Natural killer cell treated with Interleukin-12 subunit alpha and Interleukin-12 subunit beta and Interleukin-15 and Interleukin-18, amount 100 ng/mL, for 72 hours (primary cell): Measurements from ENCODE around the gene PSMB10. TPM values are rescaled to one million over a fixed set of nuclear protein-coding genes. Genes with fewer than 3 reads are reported as not detected.

Source experiments
- ATAC-seq, 2 donors: fragments of 150-1000 bp; cut with Tn5 transposase in 1 of 2; sonication (Bioruptor Pico), chemical (Tn5 transposase) in 1 of 2; 2 replicates each; pipeline ENCODE4 v1.10.0; 2021
- DNase-seq: peaks from one replicate; pipeline ENCODE4 v3.0.0; 2022; ENCODE audit warnings: low spot score
- H3K27ac Mint-ChIP-seq, 2 donors: 1 replicate in 1 of 2; 2 replicates in 1 of 2; pipeline ENCODE4 v1.8.0; 2022; ENCODE audit warnings: mixed read lengths in 2 of 2, mild to moderate bottlenecking in 1 of 2, moderate library complexity in 1 of 2
- H3K27me3 Mint-ChIP-seq, 2 donors: 1 replicate in 1 of 2; 2 replicates in 1 of 2; pipeline ENCODE4 v1.8.0; 2022; ENCODE audit warnings: mixed read lengths in 2 of 2
- H3K36me3 Mint-ChIP-seq: one replicate; pipeline ENCODE4 v1.8.0; 2022; ENCODE audit warnings: mixed read lengths
- H3K4me1 Mint-ChIP-seq, 2 donors: 1 replicate in 1 of 2; 2 replicates in 1 of 2; pipeline ENCODE4 v1.8.0; 2022; ENCODE audit warnings: low read depth in 2 of 2, mixed read lengths in 2 of 2, mild to moderate bottlenecking in 1 of 2
- H3K4me3 Mint-ChIP-seq: one replicate; pipeline ENCODE4 v1.8.0; 2022; ENCODE audit warnings: mixed read lengths
- H3K9me3 Mint-ChIP-seq: 2 replicates; pipeline ENCODE4 v1.8.0; 2022; ENCODE audit warnings: mixed read lengths
- total RNA-seq, 2 donors: library from RNA; stranded (reverse); gene quantifications; one replicate each; pipeline ENCODE4 v1.2.3, GENCODE V29; 2022

PSMB10 gene
- total RNA-seq, 2 donors from 2014 or later: 259 to 316 TPM

- H3K9me3 Mint-ChIP-seq: no peaks in the 10 kb centered on the region
These were observed 5.9 kb downstream of the PSMB10 start for GRCh38 chr16:67930678-67931211.

GRCh38 chr16:67930191-67930590 lies 6.5 kb downstream of the PSMB10 start:
- Mint-ChIP-seq H3K36me3 (peaks cover 3% of the 10 kb centered on the region), H3K9me3 (no peaks in the 10 kb centered on the region), H3K4me1 (peaks cover 10 to 13% of the 10 kb centered on the region in 2 donors), H3K4me3 (no peak overlapping the region), H3K27ac (no peak overlapping the region), H3K27me3 (no peaks in the 10 kb centered on the region)
- DNase-seq (no peak), ATAC-seq (no peak)

More at GRCh38 chr16:67930678-67931211, 5.9 kb downstream of the PSMB10 start:
- Mint-ChIP-seq H3K4me3 (no peak overlapping the region), H3K27ac (no peak overlapping the region), H3K36me3 (peaks cover 9% of the 10 kb centered on the region), H3K4me1 (peaks cover 16 to 19% of the 10 kb centered on the region in 2 donors), H3K27me3 (no peaks in the 10 kb centered on the region)
- DNase-seq (no peak), ATAC-seq (no peak)

- Mint-ChIP-seq H3K36me3 (no peaks in the 10 kb centered on the region), H3K27me3 (no peaks in the 10 kb centered on the region), H3K27ac (no peak overlapping the region), H3K9me3 (no peaks in the 10 kb centered on the region), H3K4me1 (peaks cover 1 to 9% of the 10 kb centered on the region in 2 donors), H3K4me3 (no peak overlapping the region)
- DNase-seq (peak; percentile 77), ATAC-seq (peak; percentile 71)
These were observed 7.9 kb downstream of the PSMB10 start for GRCh38 chr16:67928561-67929364.

- H3K27me3 Mint-ChIP-seq: no peaks in the 10 kb centered on the region
- H3K36me3 Mint-ChIP-seq: no peaks in the 10 kb centered on the region
- no peak overlapping the region for H3K4me3 Mint-ChIP-seq
- ATAC-seq: no peak
- no peaks in the 10 kb centered on the region for H3K9me3 Mint-ChIP-seq
- peaks cover 0 to 9% of the 10 kb centered on the region in 2 donors for H3K4me1 Mint-ChIP-seq
- DNase-seq: no peak
- no peak overlapping the region for H3K27ac Mint-ChIP-seq
These were observed 8.5 kb downstream of the PSMB10 start for GRCh38 chr16:67928147-67928546.

- ATAC-seq (no peak), DNase-seq (no peak)
- Mint-ChIP-seq H3K27me3 (no peaks in the 10 kb centered on the region), H3K9me3 (no peaks in the 10 kb centered on the region), H3K4me1 (peaks cover 0 to 10% of the 10 kb centered on the region in 2 donors), H3K36me3 (no peaks in the 10 kb centered on the region), H3K4me3 (no peak overlapping the region), H3K27ac (no peak overlapping the region)
These were observed 9.3 kb downstream of the PSMB10 start for GRCh38 chr16:67927131-67927941.

GRCh38 chr16:67926181-67926750 lies 10.4 kb downstream of the PSMB10 start:
- DNase-seq (no peak), ATAC-seq (no peak)
- no peaks in the 10 kb centered on the region for H3K27me3 Mint-ChIP-seq
- H3K27ac Mint-ChIP-seq: peak overlapping the region in 1 of 2 donors; percentile 39
- no peak overlapping the region for H3K4me3 Mint-ChIP-seq
- no peaks in the 10 kb centered on the region for H3K36me3 Mint-ChIP-seq
- peaks cover 0 to 12% of the 10 kb centered on the region in 2 donors for H3K4me1 Mint-ChIP-seq
- no peaks in the 10 kb centered on the region for H3K9me3 Mint-ChIP-seq

- Mint-ChIP-seq H3K36me3 (no peaks in the 10 kb centered on the region), H3K9me3 (no peaks in the 10 kb centered on the region), H3K27me3 (no peaks in the 10 kb centered on the region), H3K4me3 (no peak overlapping the region), H3K27ac (no peak overlapping the region), H3K4me1 (peaks cover 0 to 12% of the 10 kb centered on the region in 2 donors)
- DNase-seq (no peak), ATAC-seq (peak in 1 of 2 donors; percentile 3)
These were observed 12.3 kb downstream of the PSMB10 start for GRCh38 chr16:67924140-67924906.

GRCh38 chr16:67923414-67924116 lies 13.1 kb downstream of the PSMB10 start:
- Mint-ChIP-seq H3K9me3 (no peaks in the 10 kb centered on the region), H3K4me1 (peaks cover 0 to 12% of the 10 kb centered on the region in 2 donors), H3K27ac (peak overlapping the region in 1 of 2 donors; percentile 23), H3K4me3 (no peak overlapping the region), H3K27me3 (no peaks in the 10 kb centered on the region), H3K36me3 (no peaks in the 10 kb centered on the region)
- DNase-seq (no peak), ATAC-seq (no peak)

- ATAC-seq (no peak), DNase-seq (no peak)
- H3K36me3 Mint-ChIP-seq: no peaks in the 10 kb centered on the region
- H3K4me1 Mint-ChIP-seq: peaks cover 5 to 13% of the 10 kb centered on the region in 2 donors
- H3K27me3 Mint-ChIP-seq: no peaks in the 10 kb centered on the region
- no peak overlapping the region for H3K4me3 Mint-ChIP-seq
- peak overlapping the region in 1 of 2 donors; percentile 23 for H3K27ac Mint-ChIP-seq
- H3K9me3 Mint-ChIP-seq: no peaks in the 10 kb centered on the region
These were observed 13.9 kb downstream of the PSMB10 start for GRCh38 chr16:67922740-67923139.

- no peaks in the 10 kb centered on the region for H3K9me3 Mint-ChIP-seq
- peaks cover 10 to 18% of the 10 kb centered on the region in 2 donors for H3K4me1 Mint-ChIP-seq
- H3K36me3 Mint-ChIP-seq: no peaks in the 10 kb centered on the region
- H3K4me3 Mint-ChIP-seq: no peak overlapping the region
- ATAC-seq (no peak), DNase-seq (no peak)
- no peak overlapping the region for H3K27ac Mint-ChIP-seq
- H3K27me3 Mint-ChIP-seq: no peaks in the 10 kb centered on the region
These were observed 14.4 kb downstream of the PSMB10 start for GRCh38 chr16:67922221-67922620.

GRCh38 chr16:67919622-67920221 lies 16.9 kb downstream of the PSMB10 start:
- H3K9me3 Mint-ChIP-seq: no peaks in the 10 kb centered on the region
- H3K4me1 Mint-ChIP-seq: peaks cover 12 to 31% of the 10 kb centered on the region in 2 donors
- DNase-seq (no peak), ATAC-seq (no peak)
- H3K27me3 Mint-ChIP-seq: no peaks in the 10 kb centered on the region
- no peaks in the 10 kb centered on the region for H3K36me3 Mint-ChIP-seq
- H3K4me3 Mint-ChIP-seq: no peak overlapping the region
- peak overlapping the region in 1 of 2 donors; percentile 39 for H3K27ac Mint-ChIP-seq

GRCh38 chr16:67917852-67918236 lies 18.8 kb downstream of the PSMB10 start:
- no peaks in the 10 kb centered on the region for H3K9me3 Mint-ChIP-seq
- H3K27ac Mint-ChIP-seq: peak overlapping the region; percentile 31 to 78
- H3K4me3 Mint-ChIP-seq: no peak overlapping the region
- H3K4me1 Mint-ChIP-seq: peaks cover 12 to 32% of the 10 kb centered on the region in 2 donors
- H3K27me3 Mint-ChIP-seq: no peaks in the 10 kb centered on the region
- ATAC-seq (peak; percentile 80 to 94), DNase-seq (no peak)
- no peaks in the 10 kb centered on the region for H3K36me3 Mint-ChIP-seq
